Pons (tissue), 1 donor: ENCODE results near the gene CPEB4.

ENCODE experiments used
- DNase-seq: peaks from one replicate; pipeline ENCODE4 v3.0.0-alpha.2; 2016; ENCODE audit warnings: low spot score

CPEB4 gene

DNA sequence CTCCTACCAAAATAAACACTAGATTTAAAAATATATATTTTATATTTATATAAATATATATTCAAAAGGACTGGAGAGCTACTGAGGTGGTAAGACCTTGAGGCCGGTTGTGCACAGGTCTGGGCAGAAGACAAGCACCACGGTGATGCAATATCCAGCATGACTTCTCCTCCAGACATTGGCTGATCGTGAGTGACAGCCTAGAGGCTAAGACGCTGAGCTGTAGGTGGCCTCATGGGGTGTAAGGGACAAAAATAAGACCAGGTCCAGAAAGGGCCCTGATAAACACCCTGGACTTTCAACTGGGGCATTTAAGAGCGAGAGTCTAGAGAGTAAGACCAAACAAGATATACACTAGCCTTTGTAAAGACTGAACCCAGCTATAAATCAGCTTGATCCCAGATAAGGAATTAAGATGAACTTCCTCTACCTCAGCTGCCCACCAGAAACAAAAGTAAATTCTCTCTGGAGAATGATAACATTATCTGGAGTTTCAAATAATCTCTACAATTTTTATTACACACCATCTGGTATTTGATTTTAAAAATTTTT, 86.6 kb downstream of the CPEB4 start:
- DNase-seq = no peak

DNA sequence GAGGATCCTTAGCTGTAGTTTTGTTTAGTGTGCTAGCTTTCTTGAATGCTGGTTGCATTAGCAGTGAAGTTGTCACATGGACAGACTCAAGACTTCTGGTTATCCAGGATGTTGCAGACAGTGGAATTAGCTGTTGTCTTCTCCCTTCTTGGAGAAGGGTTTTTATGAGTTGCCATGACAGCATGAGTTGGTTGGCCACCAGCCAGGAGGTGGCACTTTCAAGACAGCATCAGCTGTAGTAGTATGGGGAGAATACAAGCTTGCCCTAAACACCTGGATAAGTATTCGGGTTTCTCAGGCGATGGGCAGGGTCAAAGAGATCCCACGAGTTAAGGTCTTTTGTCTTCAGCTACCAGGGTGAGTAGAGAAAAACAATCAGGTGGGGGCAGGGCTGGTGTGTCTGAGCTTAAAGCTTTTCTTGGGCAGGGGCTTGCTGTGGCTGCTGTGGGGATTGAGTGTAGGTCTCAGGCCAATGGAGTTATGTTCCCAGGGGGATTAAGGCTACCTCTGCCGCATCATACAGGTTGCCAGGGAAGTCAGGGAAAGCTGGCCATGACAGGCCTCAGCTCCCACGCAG, 93.1 kb downstream of the CPEB4 start:
- DNase-seq = no peak

DNA sequence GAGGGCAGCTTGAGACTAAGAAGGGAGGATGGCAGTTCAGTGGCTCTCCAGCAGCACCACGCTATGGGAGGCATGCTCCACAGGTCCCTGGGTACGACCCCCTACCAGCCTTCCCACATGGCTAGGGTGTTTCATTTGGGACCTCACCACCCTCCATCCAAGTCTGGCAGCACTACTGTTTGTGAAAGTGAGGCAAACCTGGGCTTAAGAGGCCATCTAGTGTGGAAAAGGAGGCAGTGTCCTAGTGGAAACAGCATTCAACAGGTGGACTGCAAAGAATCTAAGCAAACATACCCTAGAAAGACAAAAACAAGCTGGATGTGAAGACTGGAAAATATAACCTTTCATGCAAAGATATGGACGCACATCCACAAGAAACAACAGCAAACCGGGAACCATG, 96.1 kb downstream of the CPEB4 start:
- DNase-seq = no peak

GRCh38 chr5:173988554-173989431, 100.6 kb downstream of the CPEB4 start, which contains the start of gene C5orf47:
C5orf47 (plus strand) TSS chr5:173989170; CDS start chr5:173989264, 94 bp downstream.
- no peak for DNase-seq

DNA sequence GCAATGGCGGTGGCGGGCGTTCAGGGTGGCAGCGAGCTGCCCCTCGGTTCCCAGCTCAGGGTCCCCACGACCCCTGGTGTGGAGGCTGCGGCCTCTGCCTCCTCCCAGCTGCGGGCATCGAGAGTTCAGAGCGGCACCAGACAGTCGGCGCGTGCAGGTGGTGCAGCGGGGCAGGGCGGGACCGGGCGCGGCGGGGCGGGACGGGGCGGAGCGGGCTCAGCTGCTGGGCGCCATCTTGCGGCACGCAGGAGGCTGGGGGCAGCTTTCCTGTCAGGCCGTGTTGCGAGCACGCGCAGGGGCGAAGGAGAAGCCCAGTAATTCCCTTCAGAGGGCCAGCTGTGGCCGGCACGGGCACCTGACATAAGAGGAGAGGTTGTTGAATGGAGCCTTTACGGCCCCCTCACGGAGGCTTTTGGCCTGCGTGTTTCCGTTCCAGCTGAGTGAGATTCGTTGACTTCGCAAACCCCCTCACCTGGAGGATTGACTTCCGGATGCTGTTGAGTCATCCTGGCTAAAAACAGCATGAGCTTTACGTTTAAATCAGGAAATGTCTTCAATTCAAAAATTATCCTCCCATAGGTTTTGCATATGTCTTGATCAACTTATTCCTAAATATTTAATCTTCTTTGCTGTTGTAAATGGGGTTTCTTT, 101.4 kb downstream of the CPEB4 start:
- no peak for DNase-seq

DNA sequence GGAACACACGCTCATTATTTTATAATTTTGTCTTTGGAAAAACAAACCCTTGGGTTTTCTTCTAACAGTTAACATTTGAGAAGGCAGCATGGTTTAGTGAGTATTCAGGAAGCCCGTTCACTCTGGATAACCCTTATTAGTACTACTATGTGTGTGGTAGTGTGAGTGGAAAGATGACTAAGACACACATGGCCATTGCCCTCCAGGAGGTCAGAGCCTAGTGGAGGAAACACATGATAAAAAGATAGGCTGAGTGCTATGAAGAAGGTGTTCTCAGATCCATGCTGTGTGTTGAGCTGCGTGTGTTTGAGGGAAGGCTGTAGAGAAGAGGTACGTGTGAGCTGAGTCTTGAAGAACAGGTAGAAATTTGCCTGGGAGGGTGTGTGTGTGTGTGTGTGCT, 109.2 kb downstream of the CPEB4 start:
- no peak for DNase-seq

- DNase-seq = no peak
Measured at GRCh38 chr5:173998531-173998930, 110.4 kb downstream of the CPEB4 start.

- no peak for DNase-seq
Measured at GRCh38 chr5:174000076-174000475, 111.9 kb downstream of the CPEB4 start.

DNA sequence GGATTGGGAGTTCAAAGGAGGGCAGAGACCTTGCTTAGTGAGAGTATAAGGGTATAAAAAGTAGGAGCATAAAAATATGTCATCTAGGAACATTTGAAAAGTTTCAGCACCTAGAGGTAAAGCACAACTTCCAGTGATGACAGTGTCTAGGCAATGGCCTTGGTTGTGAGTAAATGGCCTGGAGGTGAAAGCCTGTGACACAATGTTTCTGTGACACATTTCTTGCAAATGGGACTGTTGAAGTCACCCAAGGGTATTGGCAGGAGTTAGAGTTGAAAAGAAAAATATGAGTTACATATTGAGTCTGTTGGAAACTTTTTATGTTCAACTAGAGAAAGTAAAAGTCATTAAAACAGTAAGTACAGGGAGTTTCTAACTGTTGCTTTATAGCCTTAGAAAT, 115.6 kb downstream of the CPEB4 start:
- DNase-seq = no peak

GRCh38 chr5:174008922-174009321, 120.8 kb downstream of the CPEB4 start:
- no peak for DNase-seq

DNA sequence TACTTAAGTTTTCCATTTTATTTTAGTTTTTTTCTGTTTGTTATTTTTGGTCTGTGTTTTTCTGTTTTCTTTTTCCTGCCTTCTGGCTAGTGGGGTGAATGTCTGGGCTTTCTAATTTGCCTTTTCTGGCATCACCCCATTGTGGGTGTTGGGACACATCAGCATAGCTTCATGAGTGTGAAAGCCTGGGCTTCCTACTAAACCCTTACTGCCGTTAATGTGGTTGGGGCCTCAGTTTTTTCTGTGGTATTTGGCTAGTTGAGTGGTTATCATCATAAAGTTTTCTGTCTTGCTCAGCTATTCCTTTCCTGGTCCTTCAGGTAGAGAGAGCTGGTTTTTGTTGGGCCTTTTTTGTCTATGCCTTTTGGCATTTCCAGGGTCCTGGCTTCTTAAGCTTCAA, 122.2 kb downstream of the CPEB4 start:
- DNase-seq = no peak

GRCh38 chr5:174011441-174011840, 123.3 kb downstream of the CPEB4 start:
- no peak for DNase-seq
